AG20443 (cell line): Measurements from ENCODE around the gene LYSET.
A peak's percentile ranks its signal among the peaks of the same experiment; 100 is the strongest.
"Not testable (repeated sequence)": the region's sequence is repeated elsewhere in the genome, so short reads cannot be mapped to it uniquely, and the experiment has no call there.

ENCODE experiments used
- DNase-seq: peaks from one replicate; pipeline ENCODE4 v3.0.0; 2012; ENCODE audit warnings: low spot score, mixed read lengths

The LYSET gene

GRCh38 chr14:93168610-93169009, 16.5 kb upstream of the LYSET start:
- not testable (repeated sequence) for DNase-seq

GRCh38 chr14:93169619-93170018, 15.5 kb upstream of the LYSET start:
- not testable (repeated sequence) for DNase-seq

GRCh38 chr14:93170141-93170540, 15.0 kb upstream of the LYSET start:
- DNase-seq: not testable (repeated sequence)

GRCh38 chr14:93171376-93171775, 13.7 kb upstream of the LYSET start:
- no peak for DNase-seq

- DNase-seq: peak; percentile 34
Observed at GRCh38 chr14:93173943-93174395, 11.1 kb upstream of the LYSET start.

- not testable (repeated sequence) for DNase-seq
Observed at GRCh38 chr14:93174731-93175130, 10.4 kb upstream of the LYSET start.

- DNase-seq: no peak
Observed at GRCh38 chr14:93175492-93175891, 9.6 kb upstream of the LYSET start.

- DNase-seq: no peak
Observed at GRCh38 chr14:93183596-93184317, 1.4 kb upstream of the LYSET start.

- DNase-seq: no peak
Observed at GRCh38 chr14:93185349-93185720, 218 bp downstream of the LYSET start.

GRCh38 chr14:93186466-93186865, 1.3 kb downstream of the LYSET start:
- DNase-seq: no peak

- DNase-seq: no peak
Observed at GRCh38 chr14:93186956-93187355, 1.8 kb downstream of the LYSET start.

- DNase-seq: no peak
Observed at GRCh38 chr14:93195316-93195999, 10.3 kb downstream of the LYSET start.

GRCh38 chr14:93199031-93199430, 13.9 kb downstream of the LYSET start:
- DNase-seq: no peak

- no peak for DNase-seq
Observed at GRCh38 chr14:93200553-93200952, 15.4 kb downstream of the LYSET start.

GRCh38 chr14:93201155-93201704, 16.1 kb downstream of the LYSET start:
- DNase-seq: no peak

- peak; percentile 98 for DNase-seq
Observed at GRCh38 chr14:93206793-93207467, 21.8 kb downstream of the LYSET start, which contains the start of the genes GON7 and UBR7. GON7 (minus strand) TSS chr14:93207065; CDS start chr14:93207037, 28 bp downstream. UBR7 (plus strand) TSS chr14:93207256; CDS start chr14:93207292, 36 bp downstream.

- DNase-seq: peak; percentile 74
Observed at GRCh38 chr14:93207468-93208308, 22.6 kb downstream of the LYSET start.

GRCh38 chr14:93212432-93212831, 27.3 kb downstream of the LYSET start:
- DNase-seq: no peak

- no peak for DNase-seq
Observed at GRCh38 chr14:93214598-93214997, 29.5 kb downstream of the LYSET start.

GRCh38 chr14:93219103-93219726, 34.1 kb downstream of the LYSET start:
- peak; percentile 51 for DNase-seq

- no peak for DNase-seq
Observed at GRCh38 chr14:93220509-93220908, 35.4 kb downstream of the LYSET start.
